ENCODE data around the gene GATA2. TPM values are rescaled to one million over a fixed set of nuclear protein-coding genes. Genes with fewer than 3 reads are reported as not detected.

The GATA2 gene
- 0.12 and 2.9 TPM in 2 replicates for total RNA-seq (ENCODE audit: low replicate concordance)

GRCh38 chr3:128492671-128493569 is at the start of gene GATA2:
Gene GATA2 (minus strand): TSS chr3:128493201. CDS start chr3:128487031, 6,170 bp downstream.

DNA sequence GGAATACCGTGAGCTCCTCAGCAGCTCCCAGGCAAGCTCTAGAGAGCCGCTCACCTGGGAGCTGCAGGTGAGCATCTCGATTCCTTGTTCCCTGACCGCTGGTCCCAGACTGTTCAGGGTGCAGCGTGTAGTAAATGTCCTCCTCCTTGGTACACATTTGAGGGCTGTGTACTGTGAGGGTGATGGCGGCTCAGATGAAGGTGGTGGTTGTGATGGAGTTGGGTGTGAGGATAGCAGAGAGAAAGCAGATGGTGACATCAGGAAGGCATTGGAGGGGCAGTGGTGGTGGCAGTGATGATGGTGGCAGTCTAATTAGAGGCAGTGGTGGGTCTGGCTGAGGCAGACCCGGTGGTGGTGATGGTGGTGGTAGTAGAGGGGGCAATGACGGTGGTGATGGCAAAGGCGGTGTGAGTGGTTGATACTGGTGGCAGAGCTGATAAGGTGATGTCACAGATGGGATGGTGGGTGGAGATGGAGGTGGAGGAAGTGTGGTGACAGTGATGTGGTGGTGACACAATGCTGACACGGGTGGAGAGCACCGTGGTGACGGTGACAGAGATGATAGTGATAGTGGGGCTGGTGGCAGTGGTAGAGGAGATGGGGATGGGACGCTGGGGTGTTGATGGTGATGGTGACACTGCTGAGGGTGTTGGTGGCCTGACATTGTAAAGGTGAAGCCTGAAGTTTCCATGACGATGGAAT is 26.0 kb downstream of the GATA2 start, which contains the start of gene DNAJB8:
Gene DNAJB8 (minus strand): TSS at position 51 of the 702 bp plus-strand sequence. CDS start 3,645 bp downstream, outside the sequence.

Other genes with a start within 250 kb of the GATA2 start
- not detected in 2 replicates for gene DNAJB8, start 26.3 kb downstream of the GATA2 start, total RNA-seq (ENCODE audit: low replicate concordance)
- gene RPN1, start 157.6 kb upstream of the GATA2 start, total RNA-seq (ENCODE audit: low replicate concordance): 490 and 520 TPM in 2 replicates
- gene RAB7A, start 233.0 kb upstream of the GATA2 start, total RNA-seq (ENCODE audit: low replicate concordance): 35.6 and 77.2 TPM in 2 replicates